Esophagus squamous epithelium (tissue), 4 donors: Measurements from ENCODE around the gene RHEX.

Experiments used
- POLR2A ChIP-seq, 4 donors: fragments of 450-650 bp; IDR thresholded peaks; one replicate each; pipeline ENCODE4 v1.6.1; 2017; ENCODE audit warnings: antibody characterized with exemption in 4 of 4, mild to moderate bottlenecking in 4 of 4, moderate library complexity in 3 of 4
- TF ChIP-seq, protein P1 (sequence below), 6 experiments: fragments of 450-650 bp in 4 of 6; fragments of 200-600 bp in 2 of 6; sonication (generic) in 2 of 6; IDR thresholded peaks; one replicate each; pipeline ENCODE4 v1.5.1; 2016 to 2019; ENCODE audit warnings: antibody characterized with exemption in 6 of 6, mild to moderate bottlenecking in 4 of 6, moderate library complexity in 4 of 6

GRCh38 chr1:206142770-206143169, 89.8 kb downstream of the RHEX start:
- TF ChIP-seq, protein P1, sequence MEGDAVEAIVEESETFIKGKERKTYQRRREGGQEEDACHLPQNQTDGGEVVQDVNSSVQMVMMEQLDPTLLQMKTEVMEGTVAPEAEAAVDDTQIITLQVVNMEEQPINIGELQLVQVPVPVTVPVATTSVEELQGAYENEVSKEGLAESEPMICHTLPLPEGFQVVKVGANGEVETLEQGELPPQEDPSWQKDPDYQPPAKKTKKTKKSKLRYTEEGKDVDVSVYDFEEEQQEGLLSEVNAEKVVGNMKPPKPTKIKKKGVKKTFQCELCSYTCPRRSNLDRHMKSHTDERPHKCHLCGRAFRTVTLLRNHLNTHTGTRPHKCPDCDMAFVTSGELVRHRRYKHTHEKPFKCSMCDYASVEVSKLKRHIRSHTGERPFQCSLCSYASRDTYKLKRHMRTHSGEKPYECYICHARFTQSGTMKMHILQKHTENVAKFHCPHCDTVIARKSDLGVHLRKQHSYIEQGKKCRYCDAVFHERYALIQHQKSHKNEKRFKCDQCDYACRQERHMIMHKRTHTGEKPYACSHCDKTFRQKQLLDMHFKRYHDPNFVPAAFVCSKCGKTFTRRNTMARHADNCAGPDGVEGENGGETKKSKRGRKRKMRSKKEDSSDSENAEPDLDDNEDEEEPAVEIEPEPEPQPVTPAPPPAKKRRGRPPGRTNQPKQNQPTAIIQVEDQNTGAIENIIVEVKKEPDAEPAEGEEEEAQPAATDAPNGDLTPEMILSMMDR (IDR thresholded peaks at IDR 0.05): no peak
- no peak for TF ChIP-seq POLR2A (IDR thresholded peaks at IDR 0.05)
